ENCODE data around the gene GRM4. TPM values are rescaled to one million over a fixed set of nuclear protein-coding genes. Genes with fewer than 3 reads are reported as not detected.
A peak's percentile ranks its signal among the peaks of the same experiment; 100 is the strongest.

GRM4 gene
- total and polyA plus RNA-seq, 9 of the 15 experiments (the other 6 are each of a cell fraction or from before 2014, with no cell fraction given) = 0.18 TPM; not detected in 8

- no peak overlapping the region for H2AFZ ChIP-seq (ENCODE audit: low read depth, low read length)
- H3K79me2 ChIP-seq (ENCODE audit: control insufficient read depth, insufficient read depth, low read length) = no peaks in the 10 kb centered on the region
- in situ Hi-C loops (cut with MboI) = no loop called here
- H3K4me3 ChIP-seq = no peak overlapping the region
- ATAC-seq (no peak), FAIRE-seq (no peak), DNase-seq (ENCODE audit: extremely low read depth in 1 of 4, low spot score in 3 of 4) (no peak)
- H3K9me1 ChIP-seq (ENCODE audit: control insufficient read depth, insufficient read depth, low read length) = no peaks in the 10 kb centered on the region
- TF ChIP-seq TRIM28 (IDR thresholded peaks at IDR 0.05) (no peak), RBM25 (IDR thresholded peaks at IDR 0.05; ENCODE audit: low read depth, low read length, severe bottlenecking) (peak; percentile 55)
- no peaks in the 10 kb centered on the region for H3K36me3 ChIP-seq (ENCODE audit: control insufficient read depth, insufficient read depth, low read length)
- H3K27me3 ChIP-seq (ENCODE audit: control insufficient read depth in 2 of 2, insufficient read depth in 2 of 2, low read length in 2 of 2) = peaks cover 22 to 54% of the 10 kb centered on the region in 2 experiments
- H3K4me2 ChIP-seq (ENCODE audit: insufficient read depth, low read length) = no peak overlapping the region
- no peaks in the 10 kb centered on the region for H3K4me1 ChIP-seq (replicated peaks in 1 of 2; ENCODE audit: control insufficient read depth in 2 of 2, insufficient read depth in 2 of 2, low read length in 2 of 2)
- BruUV-seq (replicated peaks) = no TSS peak
- no peaks in the 10 kb centered on the region for H3K9me3 ChIP-seq (replicated peaks; ENCODE audit: control insufficient read depth, insufficient read depth, low read depth, low read length)
- ChIA-PET CTCF (ENCODE audit: low intra/inter-chr PET ratio) (no interaction called here), POLR2A (interaction anchor here (1.1 to 1.6 kb wide), 2 partner anchors 14 to 80 kb away, joined by 4 to 5 read pairs; no protein-coding TSS in a partner anchor)
- H3K9ac ChIP-seq (ENCODE audit: insufficient read depth in 1 of 2, low read depth in 2 of 2, low read length in 2 of 2) = no peak overlapping the region
- 2% methylated on average over 12 of the region's 12 CpGs for WGBS (ENCODE audit: insufficient coverage, low coverage, missing lambda C conversion rate)
- H4K20me1 ChIP-seq (replicated peaks; ENCODE audit: control insufficient read depth, insufficient read depth, low read length) = no peaks in the 10 kb centered on the region
- no peak overlapping the region for H3K27ac ChIP-seq (ENCODE audit: extremely low read depth, low read depth, low read length)
- intact Hi-C loops (cut with micrococcal nuclease) = no loop called here
These were observed 151.2 kb downstream of the GRM4 start for GRCh38 chr6:33994472-33995308.

- TF ChIP-seq TCF3 (CRISPR knock-in tag; IDR thresholded peaks at IDR 0.05) (no peak), ZNF12 (CRISPR knock-in tag; IDR thresholded peaks at IDR 0.05) (peak; percentile 98)
- H3K4me2 ChIP-seq (ENCODE audit: insufficient read depth, low read length) = no peak overlapping the region
- H3K36me3 ChIP-seq (ENCODE audit: control insufficient read depth, insufficient read depth, low read length) = no peaks in the 10 kb centered on the region
- intact Hi-C loops (cut with micrococcal nuclease) = no loop called here
- H3K79me2 ChIP-seq (ENCODE audit: control insufficient read depth, insufficient read depth, low read length) = no peaks in the 10 kb centered on the region
- no peak overlapping the region for H3K27ac ChIP-seq (ENCODE audit: extremely low read depth, low read depth, low read length)
- FAIRE-seq (no peak), DNase-seq (ENCODE audit: extremely low read depth in 1 of 4, low spot score in 3 of 4) (no peak), ATAC-seq (no peak)
- no peaks in the 10 kb centered on the region for H3K9me1 ChIP-seq (ENCODE audit: control insufficient read depth, insufficient read depth, low read length)
- in situ Hi-C loops (cut with MboI) = no loop called here
- CTCF ChIA-PET (ENCODE audit: low intra/inter-chr PET ratio) = no interaction called here
- POLR2A ChIA-PET = interaction anchor here (0.7 to 1.6 kb wide), 2 partner anchors 10 to 14 kb away, joined by 3 to 4 read pairs; no protein-coding TSS in a partner anchor
- H3K27me3 ChIP-seq (ENCODE audit: control insufficient read depth in 2 of 2, insufficient read depth in 2 of 2, low read length in 2 of 2) = peaks cover 18 to 60% of the 10 kb centered on the region in 2 experiments
- no peak overlapping the region for H3K4me3 ChIP-seq
- no peaks in the 10 kb centered on the region for H3K4me1 ChIP-seq (replicated peaks in 1 of 2; ENCODE audit: control insufficient read depth in 2 of 2, insufficient read depth in 2 of 2, low read length in 2 of 2)
- no peaks in the 10 kb centered on the region for H3K9me3 ChIP-seq (replicated peaks; ENCODE audit: control insufficient read depth, insufficient read depth, low read depth, low read length)
- WGBS (ENCODE audit: insufficient coverage, low coverage, missing lambda C conversion rate) = under 1% methylated on average over 21 of the region's 21 CpGs
- no peak overlapping the region for H3K9ac ChIP-seq (ENCODE audit: insufficient read depth in 1 of 2, low read depth in 2 of 2, low read length in 2 of 2)
- no peak overlapping the region for H2AFZ ChIP-seq (ENCODE audit: low read depth, low read length)
- H4K20me1 ChIP-seq (replicated peaks; ENCODE audit: control insufficient read depth, insufficient read depth, low read length) = no peaks in the 10 kb centered on the region
- BruUV-seq (replicated peaks) = no TSS peak
These were observed 152.0 kb downstream of the GRM4 start for GRCh38 chr6:33993653-33994471.
